B cell (primary cell): ENCODE results near the gene CCIN. TPM values are rescaled to one million over a fixed set of nuclear protein-coding genes. Genes with fewer than 3 reads are reported as not detected.

Experiments
- ATAC-seq: fragments of 200-7000 bp; cut with Tn5 transposase; one replicate; pipeline ENCODE4 v1.10.0; 2021; ENCODE audit warnings: low read depth, mild to moderate bottlenecking, moderate number of reproducible peaks, moderate library complexity
- CTCF ChIA-PET: fragments of 350-600 bp; sonication (Branson Sonifier 250); formaldehyde crosslinking; loops from one replicate; lab custom pipeline; 2021; ENCODE audit warnings: antibody characterized with exemption, inconsistent platforms; lab: Charles Lee
- POLR2A ChIA-PET: fragments of 350-600 bp; sonication (Branson Sonifier 250); formaldehyde crosslinking; loops from one replicate; lab custom pipeline; 2021; ENCODE audit warnings: antibody characterized with exemption; lab: Charles Lee
- DNase-seq: peaks from one replicate; pipeline ENCODE4 v3.0.0; 2013
- H2AFZ ChIP-seq: 2 replicates; pipeline ENCODE4 v1.6.1; 2012; ENCODE audit warnings: mild to moderate bottlenecking, low read depth, low read length; ENCODE audit not compliant: insufficient read depth, poor library complexity, severe bottlenecking
- H3K27ac ChIP-seq, 2 donors: 1 replicate in 1 of 2; 2 replicates in 1 of 2; pipeline ENCODE4 v1.5.1; 2012 to 2013; ENCODE audit warnings: low read length in 2 of 2, mild to moderate bottlenecking in 2 of 2, moderate library complexity in 1 of 2
- H3K27me3 ChIP-seq, 4 experiments: fragments of 200-600 bp in 1 of 4; sonication (generic) in 1 of 4; replicated peaks in 1 of 4; 1 replicate in 2 of 4; 2 replicates in 2 of 4; pipeline versions ENCODE4 v1.6.1 to v1.7.0; 2013 to 2016; ENCODE audit warnings: low read length in 3 of 4, mild to moderate bottlenecking in 2 of 4, mixed read lengths in 1 of 4, moderate library complexity in 1 of 4; ENCODE audit not compliant: insufficient read depth in 4 of 4, control insufficient read depth in 3 of 4; ENCODE audit errors: control extremely low read depth in 1 of 4
- H3K36me3 ChIP-seq, 2 experiments: replicated peaks in 1 of 2; 1 replicate in 1 of 2; 2 replicates in 1 of 2; pipeline versions ENCODE4 v1.6.1 to v1.7.1; 2013; ENCODE audit warnings: low read length in 1 of 2; ENCODE audit not compliant: insufficient read depth in 2 of 2, control insufficient read depth in 1 of 2; ENCODE audit errors: control extremely low read depth in 1 of 2, extremely low read depth in 1 of 2
- H3K4me1 ChIP-seq, 2 donors: fragments of 200-600 bp in 1 of 2; sonication (generic) in 1 of 2; 1 replicate in 1 of 2; 2 replicates in 1 of 2; pipeline versions ENCODE4 v1.5.1 to v1.6.1; 2013 to 2017; ENCODE audit warnings: low read length in 2 of 2; ENCODE audit not compliant: control insufficient read depth in 2 of 2, insufficient read depth in 2 of 2
- H3K4me2 ChIP-seq: replicated peaks from 2 replicates; pipeline ENCODE3; 2012; ENCODE audit warnings: mild to moderate bottlenecking, low read depth, low read length; ENCODE audit not compliant: poor library complexity, severe bottlenecking
- H3K4me3 ChIP-seq, 5 experiments: fragments of 200-600 bp in 1 of 5; sonication (generic) in 1 of 5; 1 replicate in 3 of 5; 2 replicates in 2 of 5; pipeline versions ENCODE4 v1.5.1 to v1.7.0; 2011 to 2016; ENCODE audit warnings: low read length in 4 of 5, mild to moderate bottlenecking in 4 of 5, low read depth in 2 of 5, control low read depth in 1 of 5, moderate library complexity in 1 of 5; ENCODE audit not compliant: insufficient read depth in 1 of 5; ENCODE audit errors: control extremely low read depth in 1 of 5, extremely low read depth in 1 of 5
- H3K79me2 ChIP-seq: fragments of 200-600 bp; sonication (generic); one replicate; pipeline ENCODE4 v1.6.0; 2016; ENCODE audit warnings: low read length; ENCODE audit not compliant: control insufficient read depth, insufficient read depth
- H3K9ac ChIP-seq: fragments of 200-600 bp; sonication (generic); 2 replicates; pipeline ENCODE4 v1.6.1; 2017; ENCODE audit warnings: mild to moderate bottlenecking, low read length, moderate library complexity
- H3K9me3 ChIP-seq, 3 donors: one replicate each; pipeline versions ENCODE4 v1.6.1 to v1.7.1; 2013; ENCODE audit warnings: low read length in 2 of 3; ENCODE audit not compliant: control insufficient read depth in 2 of 3, insufficient read depth in 1 of 3; ENCODE audit errors: control extremely low read depth in 1 of 3
- H4K20me1 ChIP-seq: 2 replicates; pipeline ENCODE4 v1.6.0; 2012; ENCODE audit warnings: mild to moderate bottlenecking, low read length; ENCODE audit not compliant: insufficient read depth, control insufficient read depth, poor library complexity, severe bottlenecking
- H3K27ac Mint-ChIP-seq: one replicate; pipeline ENCODE4 v1.8.0; 2021; ENCODE audit warnings: mixed read lengths
- H3K27me3 Mint-ChIP-seq: one replicate; pipeline ENCODE4 v1.8.0; 2021; ENCODE audit warnings: mixed read lengths
- H3K4me1 Mint-ChIP-seq: one replicate; pipeline ENCODE4 v1.8.0; 2021; ENCODE audit warnings: mixed read lengths
- H3K4me3 Mint-ChIP-seq: one replicate; pipeline ENCODE4 v1.8.0; 2021; ENCODE audit warnings: mixed read lengths
- H3K9me3 Mint-ChIP-seq: one replicate; pipeline ENCODE4 v1.8.0; 2022; ENCODE audit warnings: mixed read lengths; ENCODE audit not compliant: insufficient read depth
- CTCF ChIP-seq: fragments of 200-600 bp; IDR thresholded peaks from one replicate; pipeline ENCODE4 v1.8.0; 2022; ENCODE audit warnings: antibody characterized with exemption, mild to moderate bottlenecking
- EZH2 ChIP-seq: IDR thresholded peaks from 2 replicates; pipeline ENCODE4 v1.6.1; 2012; ENCODE audit warnings: borderline replicate concordance, low read depth, mild to moderate bottlenecking, moderate library complexity, low read length; ENCODE audit not compliant: insufficient read depth, poor library complexity, severe bottlenecking
- WGBS: methylation state at CpG from one replicate; pipeline ENCODE4 v1.1.5; 2013; ENCODE audit warnings: missing lambda C conversion rate; ENCODE audit not compliant: insufficient coverage; 5-methylcytosine and 5-hydroxymethylcytosine counted together
- intact Hi-C: fragments of 100-400 bp; cut with micrococcal nuclease; formaldehyde crosslinking; loops from one replicate; pipeline ENCODE4 v1.10.0; 2022
- polyA minus RNA-seq: library from RNA; depleted of rRNA, polyadenylated mRNA; stranded (reverse); fragments of >200 nt; gene quantifications from 2 replicates; pipeline ENCODE4 v1.2.3, GENCODE V29; 2012
- polyA plus RNA-seq: library from polyadenylated mRNA; depleted of rRNA; stranded (reverse); fragments of >200 nt; gene quantifications from 2 replicates; pipeline ENCODE4 v1.2.3, GENCODE V29; 2012
- total RNA-seq, 2 donors: library from RNA; stranded (reverse); fragments of 120-200 nt in 1 of 2; gene quantifications; 1 replicate in 1 of 2; 2 replicates in 1 of 2; pipeline versions ENCODE4 v1.2.3 to v1.2.4, GENCODE V29; 2013 to 2022

Gene CCIN
- total RNA-seq (not detected in 2 replicates), polyA plus RNA-seq (0.15 and 0.50 TPM in 2 replicates), polyA minus RNA-seq (0.51 and 0.78 TPM in 2 replicates)
- total RNA-seq (2013): 0.14 TPM

- Histone ChIP-seq H3K4me2 (no peak within 1 kb of the TSS), H3K4me3 (no peak within 1 kb of the TSS), H3K4me1 (peaks cover 0 to 10% of the 10 kb centered on the region in 2 donors), H3K79me2 (no peaks in the 10 kb centered on the region), H2AFZ (no peak within 1 kb of the TSS), H3K27ac (no peak within 1 kb of the TSS), H3K36me3 (no peaks in the 10 kb centered on the region), H4K20me1 (no peaks in the 10 kb centered on the region), H3K27me3 (no peaks in the 10 kb centered on the region), H3K9me3 (peaks cover 0 to 3% (median 0%) of the 10 kb centered on the region in 3 donors), H3K9ac (no peak within 1 kb of the TSS)
- Mint-ChIP-seq H3K9me3 (no peaks in the 10 kb centered on the region), H3K4me1 (peaks cover 3% of the 10 kb centered on the region), H3K27me3 (peaks cover 2% of the 10 kb centered on the region), H3K4me3 (no peak within 1 kb of the TSS), H3K27ac (no peak within 1 kb of the TSS)
- TF ChIP-seq EZH2 (no peak), CTCF (no peak)
- intact Hi-C loops: loop anchor here (10.0 kb wide), 1 partner anchor 134 kb away; the partner anchor contains the start of gene RECK
- ChIA-PET POLR2A (no interaction called here), CTCF (interaction anchor here (0.7 to 8.2 kb wide), 7 partner anchors 14 to 158 kb away, joined by 3 to 435 read pairs (median 44); partner anchors contain the start of genes CLTA and GLIPR2)
- 91% methylated on average over 6 of the region's 6 CpGs for WGBS
- no peak for DNase-seq
- ATAC-seq: no peak
Observed at GRCh38 chr9:36169166-36169565, at the start of gene CCIN. Gene CCIN, plus strand, starts transcription at chr9:36169388. Its CDS starts 115 bp downstream, at chr9:36169503.

- WGBS: 100% methylated on average over 2 of the region's 7 CpGs
- Histone ChIP-seq H3K4me2 (no peak overlapping the region), H4K20me1 (no peaks in the 10 kb centered on the region), H3K27ac (no peak overlapping the region), H3K4me1 (no peaks in the 10 kb centered on the region), H3K36me3 (peaks cover 0 to 3% of the 10 kb centered on the region in 2 experiments), H2AFZ (no peak overlapping the region), H3K9me3 (no peaks in the 10 kb centered on the region), H3K9ac (no peak overlapping the region), H3K79me2 (no peaks in the 10 kb centered on the region), H3K27me3 (no peaks in the 10 kb centered on the region), H3K4me3 (no peak overlapping the region)
- Mint-ChIP-seq H3K27me3 (no peaks in the 10 kb centered on the region), H3K27ac (no peak overlapping the region), H3K4me3 (no peak overlapping the region), H3K9me3 (no peaks in the 10 kb centered on the region), H3K4me1 (no peaks in the 10 kb centered on the region)
- TF ChIP-seq CTCF (no peak), EZH2 (no peak)
- intact Hi-C loops: no loop called here
- ChIA-PET CTCF (interaction anchor here (0.8 kb wide), 1 partner anchor 17 kb away, joined by 3 read pairs; no protein-coding TSS in a partner anchor), POLR2A (interaction anchor here (1.1 kb wide), 1 partner anchor 25 kb away, joined by 3 read pairs; no protein-coding TSS in a partner anchor)
- no peak for ATAC-seq
- DNase-seq: no peak
Observed at GRCh38 chr9:36119476-36119875, 49.7 kb upstream of the CCIN start.
